GM23248 (cell line): ENCODE results near the gene RPS19. TPM values are rescaled to one million over a fixed set of nuclear protein-coding genes. Genes with fewer than 3 reads are reported as not detected.

Experiments used
- DNase-seq: peaks from one replicate; pipeline ENCODE4 v3.0.0-alpha.2; 2015
- H2AFZ ChIP-seq: fragments of 200-600 bp; sonication (generic); 2 replicates; pipeline ENCODE4 v1.6.1; 2016; ENCODE audit warnings: antibody characterized with exemption
- H3F3A ChIP-seq: fragments of 200-600 bp; sonication (generic); 2 replicates; pipeline ENCODE4 v1.6.1; 2016; ENCODE audit warnings: mild to moderate bottlenecking, antibody characterized with exemption, mixed run types; ENCODE audit not compliant: insufficient read depth
- H3K27ac ChIP-seq: fragments of 200-600 bp; sonication (generic); 2 replicates; pipeline ENCODE4 v1.5.1; 2016; ENCODE audit warnings: mild to moderate bottlenecking
- H3K27me3 ChIP-seq: fragments of 200-600 bp; sonication (generic); replicated peaks from 2 replicates; pipeline ENCODE4 v1.6.1; 2016; ENCODE audit warnings: mild to moderate bottlenecking; ENCODE audit not compliant: insufficient read depth
- H3K36me3 ChIP-seq: fragments of 200-600 bp; sonication (generic); 2 replicates; pipeline ENCODE4 v1.6.1; 2016; ENCODE audit warnings: low read depth, mild to moderate bottlenecking
- H3K4me1 ChIP-seq: fragments of 200-600 bp; sonication (generic); 2 replicates; pipeline ENCODE4 v1.6.1; 2016; ENCODE audit warnings: mild to moderate bottlenecking; ENCODE audit not compliant: insufficient read depth
- H3K4me2 ChIP-seq: fragments of 200-600 bp; sonication (generic); one replicate; pipeline ENCODE4 v1.6.1; 2016; ENCODE audit warnings: mild to moderate bottlenecking; ENCODE audit not compliant: unreplicated experiment
- H3K4me3 ChIP-seq: fragments of 200-600 bp; sonication (generic); 2 replicates; pipeline ENCODE4 v1.5.1; 2016; ENCODE audit warnings: mild to moderate bottlenecking
- H3K79me2 ChIP-seq: fragments of 200-600 bp; sonication (generic); 2 replicates; pipeline ENCODE4 v1.6.1; 2016; ENCODE audit warnings: mild to moderate bottlenecking; ENCODE audit not compliant: insufficient read depth
- H3K9ac ChIP-seq: fragments of 200-600 bp; sonication (generic); 2 replicates; pipeline ENCODE4 v1.6.1; 2016; ENCODE audit warnings: mild to moderate bottlenecking
- H3K9me2 ChIP-seq: fragments of 200-600 bp; sonication (generic); 2 replicates; pipeline ENCODE4 v1.6.1; 2016; ENCODE audit warnings: mixed run types, mild to moderate bottlenecking, moderate library complexity; ENCODE audit not compliant: insufficient read depth
- H3K9me3 ChIP-seq: fragments of 200-600 bp; sonication (generic); one replicate; pipeline ENCODE4 v1.6.1; 2017; ENCODE audit warnings: low read depth
- H4K20me1 ChIP-seq: fragments of 200-600 bp; sonication (generic); 2 replicates; pipeline ENCODE4 v1.6.0; 2016; ENCODE audit not compliant: insufficient read depth
- EZH2 ChIP-seq: fragments of 200-600 bp; sonication (generic); IDR thresholded peaks from 2 replicates; pipeline ENCODE4 v1.6.1; 2018; ENCODE audit warnings: antibody characterized with exemption, mild to moderate bottlenecking; ENCODE audit not compliant: insufficient read depth, poor library complexity, severe bottlenecking
- EZH2phosphoT487 ChIP-seq: fragments of 200-600 bp; sonication (generic); IDR thresholded peaks from 2 replicates; pipeline ENCODE4 v1.6.1; 2018; ENCODE audit warnings: antibody characterized with exemption, moderate library complexity, mild to moderate bottlenecking, low read depth; ENCODE audit not compliant: insufficient read depth
- WGBS, 2 experiments: methylation state at CpG; one replicate each; pipeline ENCODE4 v1.1.6; 2015 to 2017; ENCODE audit warnings: low lambda C conversion rate in 2 of 2, low coverage in 1 of 2; ENCODE audit errors: missing lambda C conversion rate in 2 of 2; 5-methylcytosine and 5-hydroxymethylcytosine counted together
- in situ Hi-C: fragments of 300-500 bp; cut with MboI; formaldehyde crosslinking; loops from 2 replicates; pipeline ENCODE4 v1.15.0; 2020
- polyA plus RNA-seq: library from polyadenylated mRNA; unstranded; fragments of >200 nt; fragmentation: Nextera tagmentation; extraction: Ambion mirVana; gene quantifications from 2 replicates; pipeline ENCODE4 v1.2.1, GENCODE V29; 2016
- total RNA-seq: library from RNA; depleted of rRNA; stranded (reverse); fragments of >200 nt; shearing (Covaris generic); gene quantifications from 2 replicates; pipeline ENCODE4 v1.2.3, GENCODE V29; 2014

The RPS19 gene
- total and polyA plus RNA-seq, 2 experiments from 2014 or later: 881 to 2,316 TPM

DNA sequence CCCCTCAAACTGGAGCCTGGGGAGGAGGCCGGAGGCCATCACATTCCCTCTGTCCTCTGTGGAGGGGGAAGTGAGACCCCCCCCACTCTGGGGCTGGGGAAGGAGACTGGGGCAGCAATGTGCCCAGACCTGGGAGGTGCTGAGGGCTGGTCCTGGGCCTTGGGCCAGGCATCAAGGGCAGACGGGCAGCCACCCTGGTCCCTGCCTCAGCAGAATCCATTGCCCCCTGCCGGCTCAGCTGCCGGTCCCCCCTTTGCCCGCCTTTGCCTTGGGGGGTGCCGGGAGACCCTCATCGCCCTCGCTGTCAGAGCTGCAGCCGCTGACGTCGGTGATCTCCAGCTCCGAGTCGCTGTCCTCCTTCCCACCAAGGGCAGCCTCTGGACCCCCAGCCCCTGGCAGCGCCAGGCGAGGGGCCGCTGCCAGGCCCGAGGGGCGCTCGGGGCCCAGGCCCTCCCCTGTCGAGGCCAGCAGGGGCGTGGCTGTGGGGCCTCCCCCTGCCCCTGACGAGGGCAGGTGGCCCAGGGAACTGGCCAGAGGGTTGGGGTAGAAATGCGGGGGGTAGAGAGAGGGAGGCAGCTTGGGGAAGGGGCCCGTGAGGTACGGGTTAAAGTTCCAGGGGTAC lies 48.0 kb downstream of the RPS19 start:
- peaks cover 1% of the 10 kb centered on the region; the same call in 1 of the 2 replicates for H3K36me3 ChIP-seq
- in situ Hi-C loops: no loop called here
- H4K20me1 ChIP-seq: no peaks in the 10 kb centered on the region
- no peak overlapping the region for H3K4me3 ChIP-seq
- no peak overlapping the region for H3K4me2 ChIP-seq
- WGBS, 2 experiments: 78 to 87% methylated on average over 23 to 24 of the region's 25 CpGs
- H3K27me3 ChIP-seq: peaks cover 19% of the 10 kb centered on the region
- H3K9ac ChIP-seq: no peak overlapping the region
- H3K4me1 ChIP-seq: no peaks in the 10 kb centered on the region
- H2AFZ ChIP-seq: no peak overlapping the region
- no peaks in the 10 kb centered on the region for H3K9me3 ChIP-seq
- no peaks in the 10 kb centered on the region for H3K79me2 ChIP-seq
- no peak for DNase-seq
- H3F3A ChIP-seq: no peaks in the 10 kb centered on the region
- no peaks in the 10 kb centered on the region for H3K9me2 ChIP-seq
- no peak overlapping the region for H3K27ac ChIP-seq
- TF ChIP-seq EZH2phosphoT487 (no peak), EZH2 (no peak)

GRCh38 chr19:41908724-41909464 lies 48.8 kb downstream of the RPS19 start:
- no peak overlapping the region for H3K4me2 ChIP-seq
- H3K4me1 ChIP-seq: no peaks in the 10 kb centered on the region
- H3K27me3 ChIP-seq: peaks cover 25% of the 10 kb centered on the region
- no peak for TF ChIP-seq EZH2phosphoT487
- no peak for TF ChIP-seq EZH2
- H3K9me2 ChIP-seq: no peaks in the 10 kb centered on the region
- no peaks in the 10 kb centered on the region for H3F3A ChIP-seq
- H3K4me3 ChIP-seq: no peak overlapping the region
- no peak overlapping the region for H3K9ac ChIP-seq
- no peaks in the 10 kb centered on the region for H3K9me3 ChIP-seq
- no peak overlapping the region for H2AFZ ChIP-seq
- H3K27ac ChIP-seq: no peak overlapping the region
- no peaks in the 10 kb centered on the region for H4K20me1 ChIP-seq
- H3K36me3 ChIP-seq: no peaks in the 10 kb centered on the region
- H3K79me2 ChIP-seq: no peaks in the 10 kb centered on the region
- DNase-seq: no peak
- in situ Hi-C loops: no loop called here
- WGBS, 2 experiments: 56 to 60% methylated on average over 10 to 11 of the region's 11 CpGs

GRCh38 chr19:41909706-41910105 lies 49.7 kb downstream of the RPS19 start:
- TF ChIP-seq EZH2phosphoT487: no peak
- TF ChIP-seq EZH2: no peak
- in situ Hi-C loops: no loop called here
- Histone ChIP-seq H2AFZ (no peak overlapping the region), H3K9me3 (no peaks in the 10 kb centered on the region), H3K9me2 (no peaks in the 10 kb centered on the region), H3K79me2 (no peaks in the 10 kb centered on the region), H3K4me1 (no peaks in the 10 kb centered on the region), H4K20me1 (no peaks in the 10 kb centered on the region), H3K4me2 (no peak overlapping the region), H3K4me3 (no peak overlapping the region), H3K36me3 (no peaks in the 10 kb centered on the region), H3K9ac (no peak overlapping the region), H3K27ac (no peak overlapping the region), H3K27me3 (peaks cover 30% of the 10 kb centered on the region), H3F3A (no peaks in the 10 kb centered on the region)
- DNase-seq: no peak
- WGBS, 2 experiments: 22 to 24% methylated on average over 13 of the region's 13 CpGs

- no peaks in the 10 kb centered on the region for H4K20me1 ChIP-seq
- H3K9ac ChIP-seq: no peak overlapping the region
- TF ChIP-seq EZH2phosphoT487 (no peak), EZH2 (no peak)
- WGBS, 2 experiments: 50 to 51% methylated on average over 12 of the region's 12 CpGs
- H3K27me3 ChIP-seq: peaks cover 31% of the 10 kb centered on the region
- in situ Hi-C loops: no loop called here
- H2AFZ ChIP-seq: no peak overlapping the region
- H3F3A ChIP-seq: no peaks in the 10 kb centered on the region
- no peak for DNase-seq
- H3K4me3 ChIP-seq: no peak overlapping the region
- H3K9me2 ChIP-seq: no peaks in the 10 kb centered on the region
- H3K36me3 ChIP-seq: no peaks in the 10 kb centered on the region
- no peak overlapping the region for H3K4me2 ChIP-seq
- H3K79me2 ChIP-seq: no peaks in the 10 kb centered on the region
- no peaks in the 10 kb centered on the region for H3K4me1 ChIP-seq
- H3K9me3 ChIP-seq: no peaks in the 10 kb centered on the region
- H3K27ac ChIP-seq: no peak overlapping the region
Measured at GRCh38 chr19:41910240-41910991, 50.4 kb downstream of the RPS19 start.
